GM18907 (cell line): ENCODE results near the gene CLCN1.
A peak's percentile ranks its signal among the peaks of the same experiment; 100 is the strongest.

Experiments
- ATAC-seq: cut with Tn5 transposase; IDR thresholded peaks from one replicate; pipeline ENCODE4 v1.9.1; 2021; ENCODE audit warnings: mild to moderate bottlenecking, moderate library complexity; ENCODE audit not compliant: unreplicated experiment

The CLCN1 gene

GRCh38 chr7:143292876-143293275 is 23.0 kb upstream of the CLCN1 start:
- no peak for ATAC-seq

- ATAC-seq = no peak
Observed at GRCh38 chr7:143295870-143296269, 20.0 kb upstream of the CLCN1 start.

- no peak for ATAC-seq
Observed at GRCh38 chr7:143296686-143297085, 19.2 kb upstream of the CLCN1 start.

GRCh38 chr7:143299346-143299745 is 16.6 kb upstream of the CLCN1 start:
- ATAC-seq = no peak

DNA sequence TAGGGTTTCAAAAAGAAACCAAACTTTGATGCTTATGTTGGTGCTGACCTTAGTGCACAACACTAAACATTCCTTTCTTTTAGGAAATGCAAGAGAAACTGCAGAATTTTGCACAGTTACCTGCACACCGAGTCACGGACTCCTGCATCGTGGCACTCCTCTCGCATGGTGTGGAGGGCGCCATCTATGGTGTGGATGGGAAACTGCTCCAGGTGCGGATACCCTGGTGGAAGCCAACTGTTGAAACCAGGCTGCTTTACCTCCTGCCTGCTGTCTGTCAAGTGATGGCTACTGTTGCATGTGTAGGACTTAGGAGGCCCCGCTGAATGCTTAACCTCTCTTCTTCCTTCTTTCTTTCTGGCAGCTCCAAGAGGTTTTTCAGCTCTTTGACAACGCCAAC is 16.1 kb upstream of the CLCN1 start:
- no peak for ATAC-seq

DNA sequence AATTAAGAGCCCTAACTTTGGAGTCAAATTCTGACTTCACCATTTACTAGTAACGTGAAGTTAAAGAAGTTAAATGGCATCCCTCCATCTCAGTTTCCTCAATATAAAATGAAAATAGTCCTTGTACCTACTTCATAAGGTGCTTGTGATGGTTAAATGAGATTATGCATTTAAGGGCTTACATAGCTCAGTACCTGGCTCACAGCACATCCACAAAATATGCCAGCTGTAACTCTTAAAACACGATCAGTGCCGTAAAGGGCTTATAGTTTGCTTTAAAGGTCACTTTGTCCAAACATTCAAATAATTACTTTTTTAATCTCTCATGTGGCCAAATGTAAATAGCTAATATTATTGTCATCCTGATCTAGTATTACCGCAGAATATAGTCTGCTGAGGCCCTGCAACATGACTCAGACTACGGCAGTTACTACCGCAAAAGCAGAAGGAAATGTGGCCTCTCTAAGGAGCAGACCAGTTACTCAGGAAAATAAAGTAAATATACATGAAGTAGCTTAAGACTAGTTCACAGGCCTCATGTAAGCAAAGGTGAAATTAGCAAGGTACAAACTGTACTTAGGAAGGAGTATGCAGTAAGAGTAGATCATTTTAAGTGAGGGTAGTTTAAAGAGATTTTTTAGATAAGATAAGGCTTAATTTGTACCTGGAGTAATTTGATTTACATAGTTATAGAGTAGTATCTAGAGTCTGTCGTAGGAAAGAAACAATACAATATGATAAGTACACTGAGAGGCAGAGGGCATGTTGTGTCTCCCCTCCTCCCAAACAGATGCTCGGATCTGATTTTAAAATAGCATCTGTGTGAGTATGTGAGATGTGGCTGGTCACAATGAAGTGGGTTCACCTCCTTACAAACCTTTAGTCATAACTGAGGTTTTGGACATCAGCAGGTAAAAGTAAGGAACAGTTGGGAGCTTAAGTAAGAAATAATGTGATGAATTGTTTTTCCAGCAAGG is 14.7 kb upstream of the CLCN1 start:
- no peak for ATAC-seq

- ATAC-seq = no peak
Observed at GRCh38 chr7:143303733-143304132, 12.2 kb upstream of the CLCN1 start.

DNA sequence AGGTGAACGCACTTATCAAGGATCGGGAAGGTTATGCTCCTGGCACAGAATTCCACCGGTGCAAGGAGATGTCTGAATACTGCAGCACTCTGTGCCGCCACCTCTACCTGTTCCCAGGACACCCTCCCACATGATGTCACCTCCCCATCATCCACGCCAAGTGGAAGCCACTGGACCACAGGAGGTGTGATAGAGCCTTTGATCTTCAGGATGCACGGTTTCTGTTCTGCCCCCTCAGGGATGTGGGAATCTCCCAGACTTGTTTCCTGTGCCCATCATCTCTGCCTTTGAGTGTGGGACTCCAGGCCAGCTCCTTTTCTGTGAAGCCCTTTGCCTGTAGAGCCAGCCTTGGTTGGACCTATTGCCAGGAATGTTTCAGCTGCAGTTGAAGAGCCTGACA is 11.0 kb upstream of the CLCN1 start:
- no peak for ATAC-seq

- ATAC-seq = no peak
Observed at GRCh38 chr7:143305423-143306070, 10.4 kb upstream of the CLCN1 start.

GRCh38 chr7:143308632-143309031 is 7.3 kb upstream of the CLCN1 start:
- no peak for ATAC-seq

DNA sequence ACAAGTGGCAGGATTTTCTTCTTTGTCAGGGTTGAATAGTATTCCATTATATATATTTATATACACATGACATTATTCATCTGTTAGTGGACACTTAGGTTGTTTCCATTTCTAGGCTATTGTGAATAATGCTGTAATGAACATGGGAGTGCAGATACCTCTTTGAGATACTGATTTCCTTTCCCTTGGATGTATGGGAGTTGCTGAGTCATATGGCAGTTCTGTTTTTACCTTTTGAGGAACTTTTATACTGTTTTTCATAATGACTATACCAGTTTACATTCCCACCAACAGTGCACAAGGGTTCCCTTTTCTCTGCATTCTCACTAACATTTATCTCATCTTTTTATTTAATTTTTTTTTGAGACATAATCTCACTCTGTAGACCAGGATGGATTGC is 1.8 kb upstream of the CLCN1 start:
- ATAC-seq = no peak

DNA sequence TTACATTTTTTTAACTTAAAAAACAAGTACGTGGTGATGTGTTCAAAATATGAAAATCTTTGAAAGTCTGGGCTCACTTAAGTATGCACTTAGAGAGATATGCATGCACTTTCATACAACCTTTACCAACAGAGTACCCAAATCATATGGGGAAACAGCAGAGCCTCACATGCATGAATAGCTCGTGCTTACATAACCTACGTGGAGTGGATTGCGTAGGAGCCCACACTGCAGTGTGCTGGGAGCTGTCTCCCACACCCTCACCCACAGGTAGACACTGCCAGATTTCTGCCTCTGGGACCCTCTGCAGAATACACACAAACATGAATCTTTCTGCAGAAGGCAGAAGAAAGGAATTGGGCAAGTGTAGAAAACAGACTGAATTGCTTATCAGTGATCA is 581 bp downstream of the CLCN1 start:
- ATAC-seq = no peak

- ATAC-seq = no peak
Observed at GRCh38 chr7:143318661-143319060, 2.8 kb downstream of the CLCN1 start.

- no peak for ATAC-seq
Observed at GRCh38 chr7:143320620-143321019, 4.7 kb downstream of the CLCN1 start.

DNA sequence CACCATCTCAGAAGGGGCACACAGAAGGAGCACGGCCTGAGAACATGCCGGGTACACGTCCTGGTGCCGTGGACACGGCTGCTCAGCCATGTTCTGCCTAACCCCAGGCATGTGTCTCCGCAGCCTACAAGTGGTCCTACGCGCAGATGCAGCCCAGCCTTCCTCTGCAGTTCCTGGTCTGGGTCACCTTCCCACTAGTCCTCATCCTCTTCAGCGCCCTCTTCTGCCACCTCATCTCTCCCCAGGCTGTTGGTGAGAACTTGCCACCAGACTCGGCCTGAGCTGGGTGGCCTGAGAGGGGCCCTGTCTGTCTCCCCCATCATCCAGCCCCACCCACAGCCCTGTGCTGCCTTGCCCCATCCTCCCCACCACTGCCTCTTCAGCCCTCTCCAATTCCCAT is 5.3 kb downstream of the CLCN1 start:
- ATAC-seq = no peak

GRCh38 chr7:143321734-143322133 is 5.8 kb downstream of the CLCN1 start:
- no peak for ATAC-seq

DNA sequence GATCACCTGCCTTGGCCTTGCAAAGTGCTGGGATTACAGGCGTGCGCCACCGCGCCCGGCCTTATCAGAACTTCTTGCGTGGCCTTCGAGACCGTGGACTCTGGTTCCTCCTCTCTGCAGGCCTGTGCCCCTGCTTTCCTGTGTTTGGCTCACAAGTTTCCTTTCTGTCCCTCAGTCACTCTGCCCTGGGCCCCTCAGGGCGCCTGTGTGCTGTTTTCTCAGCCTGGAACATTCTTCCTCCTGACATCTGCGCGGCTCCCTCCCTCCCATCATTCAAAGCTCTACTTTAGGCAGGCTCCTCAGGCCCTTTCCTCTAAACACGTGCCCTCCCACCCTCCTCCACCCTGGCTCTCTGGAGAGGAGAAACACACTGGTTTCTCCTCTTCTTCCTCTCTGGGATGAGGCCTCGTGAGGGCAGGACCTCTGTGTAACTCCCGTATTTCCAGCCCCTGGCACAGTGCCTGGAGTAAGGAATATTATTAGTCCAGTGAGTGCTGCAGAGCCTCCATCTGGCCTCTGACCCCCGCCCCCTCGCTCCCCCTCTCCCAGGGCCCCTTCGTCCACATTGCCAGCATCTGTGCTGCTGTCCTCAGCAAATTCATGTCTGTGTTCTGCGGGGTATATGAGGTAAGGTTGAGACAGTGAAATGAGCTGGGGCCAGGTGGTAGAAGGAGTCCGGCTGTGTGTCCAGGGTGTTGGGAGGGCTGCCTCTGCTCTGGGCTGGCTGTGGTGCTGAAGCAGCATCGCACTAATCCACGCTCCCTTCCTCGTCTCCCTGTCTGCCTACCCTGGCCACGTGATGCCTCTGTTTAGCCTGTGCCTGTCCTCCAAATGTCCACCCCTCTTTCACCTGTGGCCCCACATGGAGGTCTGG is 7.1 kb downstream of the CLCN1 start:
- no peak for ATAC-seq

DNA sequence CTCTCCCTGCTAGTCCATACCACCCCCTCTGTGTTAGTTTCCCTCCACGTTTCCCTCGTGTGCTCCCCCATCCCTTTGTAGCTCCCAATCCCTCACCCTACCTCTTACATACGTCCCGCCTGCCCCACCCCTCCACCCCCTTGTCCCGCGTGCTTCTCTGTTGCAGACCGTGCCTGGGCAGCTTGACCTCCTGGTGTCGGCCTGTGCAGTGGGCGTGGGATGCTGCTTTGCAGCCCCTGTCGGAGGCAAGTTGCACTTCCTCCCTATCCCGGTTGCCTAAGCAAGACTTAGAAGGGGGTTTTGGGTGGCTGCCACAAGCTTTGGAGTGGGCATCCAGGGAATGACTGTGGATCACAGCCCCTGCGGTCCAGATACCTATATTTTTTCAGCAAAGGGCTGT is 7.7 kb downstream of the CLCN1 start:
- ATAC-seq = no peak

DNA sequence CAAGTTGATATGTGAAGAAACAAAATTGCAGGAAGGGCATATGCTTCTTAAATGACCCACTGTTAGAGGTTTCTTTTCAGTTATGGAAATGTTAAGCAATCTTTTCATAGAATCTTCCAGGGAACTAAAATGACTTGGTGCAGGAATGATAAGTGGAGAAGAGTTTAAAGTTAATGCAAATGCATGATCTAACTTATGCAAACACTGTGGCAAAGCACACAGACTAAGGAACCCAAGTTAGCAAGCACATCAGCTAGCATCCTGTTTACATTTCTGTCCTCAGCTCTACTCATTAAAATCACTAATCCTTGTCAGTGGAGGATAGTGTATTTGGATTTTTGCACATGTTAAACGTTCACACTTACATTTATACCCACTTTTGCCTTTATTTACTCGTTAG is 9.3 kb downstream of the CLCN1 start:
- peak; percentile 68 for ATAC-seq

- peak; percentile 78 for ATAC-seq
Observed at GRCh38 chr7:143327903-143328302, 12.0 kb downstream of the CLCN1 start.

GRCh38 chr7:143329471-143330170 is 13.7 kb downstream of the CLCN1 start:
- no peak for ATAC-seq
